Measurements from ENCODE around the gene SLC15A4. TPM values are rescaled to one million over a fixed set of nuclear protein-coding genes. Genes with fewer than 3 reads are reported as not detected.
A peak's percentile ranks its signal among the peaks of the same experiment; 100 is the strongest.

Gene SLC15A4
- total RNA-seq, 2 experiments from 2014 or later, result 53.3 to 87.3 TPM

DNA sequence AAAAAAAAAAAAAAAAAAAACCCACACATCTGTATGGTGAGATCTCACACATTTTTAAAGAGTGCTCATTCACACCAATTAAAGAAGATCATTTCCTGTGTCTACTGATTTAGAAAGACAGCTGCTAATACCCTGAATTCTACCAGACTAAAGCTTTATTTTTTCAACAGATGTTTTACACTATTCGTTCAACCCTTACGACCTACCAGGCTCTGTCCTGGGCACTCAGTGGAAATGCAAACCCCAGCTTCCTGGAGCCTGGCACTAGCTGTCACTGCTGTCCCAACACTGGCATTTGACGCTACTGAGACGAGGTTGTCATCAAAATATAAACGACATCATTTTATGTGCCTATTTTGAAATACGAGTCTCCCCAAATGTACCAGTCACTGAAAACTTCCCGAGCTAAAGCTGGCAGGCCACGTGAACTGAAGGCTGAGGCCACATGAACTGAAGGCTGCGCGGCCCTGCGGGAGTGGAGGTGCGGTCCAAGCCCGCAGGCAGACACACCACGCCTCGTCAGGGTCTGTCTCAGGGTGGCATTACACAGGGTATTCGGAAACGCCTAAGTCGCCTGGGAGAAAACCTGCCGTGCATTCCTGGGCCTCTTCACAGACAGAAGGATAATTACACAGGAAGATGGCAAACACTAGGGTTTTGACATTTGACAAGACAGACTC lies 27.2 kb downstream of the SLC15A4 start:
- peaks cover 85% of the 10 kb centered on the region for H3K4me1 ChIP-seq (ENCODE audit: insufficient read depth, low read length, poor library complexity, severe bottlenecking)
- peak; percentile 82 for DNase-seq (ENCODE audit: low spot score)
- peak overlapping the region; percentile 100 for H3K27ac ChIP-seq (ENCODE audit: low read depth, low read length, poor library complexity, severe bottlenecking)
- POLR2A ChIA-PET, result interaction anchor here (0.6 to 5.4 kb wide), 10 partner anchors 10 to 68 kb away, joined by 3 to 60 read pairs (median 7); partner anchors contain the start of gene SLC15A4
- H4K20me1 ChIP-seq (ENCODE audit: insufficient read depth, low read length), result peaks cover under 1% of the 10 kb centered on the region; the same call in 1 of the 2 replicates
- H3K36me3 ChIP-seq (ENCODE audit: insufficient read depth, low read length), result peaks cover 87% of the 10 kb centered on the region
- TF ChIP-seq EZH2phosphoT487 (IDR thresholded peaks at IDR 0.05; ENCODE audit: borderline replicate concordance, low read depth, low read length), result no peak
- TF ChIP-seq, protein P1, sequence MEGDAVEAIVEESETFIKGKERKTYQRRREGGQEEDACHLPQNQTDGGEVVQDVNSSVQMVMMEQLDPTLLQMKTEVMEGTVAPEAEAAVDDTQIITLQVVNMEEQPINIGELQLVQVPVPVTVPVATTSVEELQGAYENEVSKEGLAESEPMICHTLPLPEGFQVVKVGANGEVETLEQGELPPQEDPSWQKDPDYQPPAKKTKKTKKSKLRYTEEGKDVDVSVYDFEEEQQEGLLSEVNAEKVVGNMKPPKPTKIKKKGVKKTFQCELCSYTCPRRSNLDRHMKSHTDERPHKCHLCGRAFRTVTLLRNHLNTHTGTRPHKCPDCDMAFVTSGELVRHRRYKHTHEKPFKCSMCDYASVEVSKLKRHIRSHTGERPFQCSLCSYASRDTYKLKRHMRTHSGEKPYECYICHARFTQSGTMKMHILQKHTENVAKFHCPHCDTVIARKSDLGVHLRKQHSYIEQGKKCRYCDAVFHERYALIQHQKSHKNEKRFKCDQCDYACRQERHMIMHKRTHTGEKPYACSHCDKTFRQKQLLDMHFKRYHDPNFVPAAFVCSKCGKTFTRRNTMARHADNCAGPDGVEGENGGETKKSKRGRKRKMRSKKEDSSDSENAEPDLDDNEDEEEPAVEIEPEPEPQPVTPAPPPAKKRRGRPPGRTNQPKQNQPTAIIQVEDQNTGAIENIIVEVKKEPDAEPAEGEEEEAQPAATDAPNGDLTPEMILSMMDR (conservative IDR thresholded peaks at IDR 0.05; ENCODE audit: low read length), result no peak
- H3K9me3 ChIP-seq (ENCODE audit: low read length), result no peaks in the 10 kb centered on the region
- peaks cover 30% of the 10 kb centered on the region; the same call in 1 of the 2 replicates for H3K79me2 ChIP-seq (ENCODE audit: insufficient read depth, low read depth, low read length)
- intact Hi-C loops (cut with micrococcal nuclease; ENCODE audit: unreplicated experiment), result loop anchor here (1.0 kb wide), 2 partner anchors 22 to 34 kb away; no protein-coding TSS in a partner anchor
- no TSS peak for BruUV-seq (replicated peaks)
- CTCF ChIA-PET (ENCODE audit: unreplicated experiment), result interaction anchor here (0.7 to 1.8 kb wide), 6 partner anchors 11 to 33 kb away, joined by 3 to 5 read pairs (median 3); no protein-coding TSS in a partner anchor
- H2AFZ ChIP-seq (ENCODE audit: low read length), result no peak overlapping the region
- H3K4me3 ChIP-seq (ENCODE audit: low read depth, low read length, poor library complexity, severe bottlenecking), result peak overlapping the region; percentile 44
- H3K9me2 ChIP-seq (ENCODE audit: insufficient read depth, low read length), result no peaks in the 10 kb centered on the region
- H3K4me2 ChIP-seq (ENCODE audit: low read length), result peak overlapping the region; percentile 78

DNA sequence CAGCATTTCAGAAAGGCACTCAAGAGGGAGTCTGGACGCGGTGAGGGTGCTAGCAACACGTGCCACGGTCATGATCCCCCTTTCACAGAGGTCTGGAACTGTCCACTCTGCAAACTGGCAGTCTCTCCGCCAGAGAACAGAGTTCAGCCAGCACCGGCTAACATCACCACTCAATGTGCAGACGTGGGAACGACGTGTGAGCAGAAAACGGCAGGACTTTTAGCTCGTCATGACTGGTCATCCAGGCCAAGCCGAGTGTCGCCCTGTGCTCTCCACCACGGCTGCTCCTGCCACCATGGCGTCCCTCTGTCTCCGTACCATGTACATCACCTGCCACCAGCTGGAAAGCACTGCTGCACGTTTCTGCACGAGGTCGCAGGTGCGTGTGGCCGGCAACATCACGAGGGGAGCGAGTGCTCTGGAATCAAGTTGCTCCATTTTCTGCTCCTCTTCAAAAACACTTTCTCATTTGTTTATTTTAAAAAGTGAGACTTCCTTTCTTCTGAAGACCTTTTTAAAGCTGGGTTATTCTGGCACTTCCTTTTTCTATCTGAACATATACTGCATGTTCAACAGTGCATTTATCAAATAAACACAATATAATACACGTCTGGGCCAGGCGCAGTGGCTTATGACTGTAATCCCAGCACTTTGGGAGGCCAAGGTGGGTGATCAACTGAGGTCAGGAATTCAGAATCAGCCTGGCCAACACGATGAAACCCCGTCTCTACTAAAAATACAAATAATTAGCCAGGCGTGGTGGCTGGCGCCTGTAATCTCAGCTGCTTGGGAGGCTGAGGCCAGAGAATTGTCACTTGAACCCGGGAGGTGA lies 28.0 kb downstream of the SLC15A4 start:
- Histone ChIP-seq H3K9me3 (ENCODE audit: low read length) (no peaks in the 10 kb centered on the region), H3K4me2 (ENCODE audit: low read length) (peak overlapping the region; percentile 78), H3K9me2 (ENCODE audit: insufficient read depth, low read length) (no peaks in the 10 kb centered on the region), H3K79me2 (ENCODE audit: insufficient read depth, low read depth, low read length) (peaks cover 22% of the 10 kb centered on the region; the same call in 1 of the 2 replicates), H3K36me3 (ENCODE audit: insufficient read depth, low read length) (peaks cover 87% of the 10 kb centered on the region), H3K4me3 (ENCODE audit: low read depth, low read length, poor library complexity, severe bottlenecking) (peak overlapping the region; percentile 36), H2AFZ (ENCODE audit: low read length) (no peak overlapping the region), H3K27ac (ENCODE audit: low read depth, low read length, poor library complexity, severe bottlenecking) (peak overlapping the region; percentile 100), H3K4me1 (ENCODE audit: insufficient read depth, low read length, poor library complexity, severe bottlenecking) (peaks cover 89% of the 10 kb centered on the region), H4K20me1 (ENCODE audit: insufficient read depth, low read length) (no peaks in the 10 kb centered on the region)
- POLR2A ChIA-PET, result interaction anchor here (0.7 to 5.4 kb wide), 11 partner anchors 12 to 35 kb away, joined by 3 to 60 read pairs (median 6); partner anchors contain the start of gene SLC15A4
- TF ChIP-seq EZH2phosphoT487 (IDR thresholded peaks at IDR 0.05; ENCODE audit: borderline replicate concordance, low read depth, low read length), result no peak
- TF ChIP-seq, protein P1 (conservative IDR thresholded peaks at IDR 0.05; ENCODE audit: low read length), result no peak
- CTCF ChIA-PET (ENCODE audit: unreplicated experiment), result interaction anchor here (0.7 to 1.3 kb wide), 3 partner anchors 12 to 34 kb away, joined by 3 to 4 read pairs (median 3); no protein-coding TSS in a partner anchor
- no TSS peak for BruUV-seq (replicated peaks)
- intact Hi-C loops (cut with micrococcal nuclease; ENCODE audit: unreplicated experiment), result loop anchor here (1.0 kb wide), 3 partner anchors 23 to 35 kb away; no protein-coding TSS in a partner anchor
- DNase-seq (ENCODE audit: low spot score), result peak; percentile 91
